Measurements from ENCODE around the gene MOCOS.

- TF ChIP-seq, protein P1, sequence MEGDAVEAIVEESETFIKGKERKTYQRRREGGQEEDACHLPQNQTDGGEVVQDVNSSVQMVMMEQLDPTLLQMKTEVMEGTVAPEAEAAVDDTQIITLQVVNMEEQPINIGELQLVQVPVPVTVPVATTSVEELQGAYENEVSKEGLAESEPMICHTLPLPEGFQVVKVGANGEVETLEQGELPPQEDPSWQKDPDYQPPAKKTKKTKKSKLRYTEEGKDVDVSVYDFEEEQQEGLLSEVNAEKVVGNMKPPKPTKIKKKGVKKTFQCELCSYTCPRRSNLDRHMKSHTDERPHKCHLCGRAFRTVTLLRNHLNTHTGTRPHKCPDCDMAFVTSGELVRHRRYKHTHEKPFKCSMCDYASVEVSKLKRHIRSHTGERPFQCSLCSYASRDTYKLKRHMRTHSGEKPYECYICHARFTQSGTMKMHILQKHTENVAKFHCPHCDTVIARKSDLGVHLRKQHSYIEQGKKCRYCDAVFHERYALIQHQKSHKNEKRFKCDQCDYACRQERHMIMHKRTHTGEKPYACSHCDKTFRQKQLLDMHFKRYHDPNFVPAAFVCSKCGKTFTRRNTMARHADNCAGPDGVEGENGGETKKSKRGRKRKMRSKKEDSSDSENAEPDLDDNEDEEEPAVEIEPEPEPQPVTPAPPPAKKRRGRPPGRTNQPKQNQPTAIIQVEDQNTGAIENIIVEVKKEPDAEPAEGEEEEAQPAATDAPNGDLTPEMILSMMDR (optimal IDR thresholded peaks at IDR 0.05 in 1 of 3, IDR thresholded peaks at IDR 0.05 in 1 of 3, conservative IDR thresholded peaks at IDR 0.05 in 1 of 3; ENCODE audit: extremely low read depth in 1 of 3, insufficient read depth in 2 of 3, low read length in 3 of 3) = no peak
- no peak for TF ChIP-seq EZH2 (IDR thresholded peaks at IDR 0.05; ENCODE audit: low read length)
Measured at GRCh38 chr18:36287653-36288052, 100.4 kb downstream of the MOCOS start.

Data from keratinocyte (primary cell).